Measurements from ENCODE around the gene ZNF155.
A peak's percentile ranks its signal among the peaks of the same experiment; 100 is the strongest.

ZNF155 gene

GRCh38 chr19:44010468-44010867, 26.5 kb downstream of the ZNF155 start:
- Histone ChIP-seq H3K9me3 (ENCODE audit: control insufficient read depth, insufficient read depth, low read depth, low read length) (peaks cover 39% of the 10 kb centered on the region), H3K4me3 (ENCODE audit: low read depth, low read length) (no peak overlapping the region), H3K4me1 (ENCODE audit: control insufficient read depth, insufficient read depth, low read length) (no peaks in the 10 kb centered on the region), H3K27ac (ENCODE audit: extremely low read depth, low read depth, low read length) (no peak overlapping the region), H3K36me3 (ENCODE audit: control insufficient read depth in 2 of 2, insufficient read depth in 1 of 2, low read length in 2 of 2) (peaks cover 66 to 80% of the 10 kb centered on the region in 2 experiments)
- TF ChIP-seq TRIM28 (IDR thresholded peaks at IDR 0.05; ENCODE audit: borderline replicate concordance, low read length) (peak; percentile 90), GFI1B (tag by site-specific recombination; IDR thresholded peaks at IDR 0.05) (no peak), ZNF280D (tag by site-specific recombination; IDR thresholded peaks at IDR 0.05) (peak; percentile 85), ZNF350 (tag by site-specific recombination; IDR thresholded peaks at IDR 0.05) (peak; percentile 68; the same call in 1 of the 2 replicates), ZNF518A (tag by site-specific recombination; conservative IDR thresholded peaks at IDR 0.05; ENCODE audit: low read depth) (0 out of 2 replicates have a peak, but pooled peaks have one; percentile 25), ZNF555 (tag by site-specific recombination; conservative IDR thresholded peaks at IDR 0.05) (0 out of 2 replicates have a peak, but pooled peaks have one; percentile 4), TCF7L2 (IDR thresholded peaks at IDR 0.05; ENCODE audit: borderline replicate concordance, low read depth, low read length) (no peak), ZNF140 (tag by site-specific recombination; IDR thresholded peaks at IDR 0.05) (peak; percentile 58; the same call in 1 of the 2 replicates), SETDB1 (IDR thresholded peaks at IDR 0.05; ENCODE audit: insufficient read length, low read length) (peak; percentile 98), ZNF626 (tag by site-specific recombination; IDR thresholded peaks at IDR 0.05) (peak; percentile 36; the same call in 1 of the 2 replicates)
- ChIA-PET CTCF (interaction anchor here (0.7 kb wide), 1 partner anchor 208 kb away, joined by 3 read pairs; no protein-coding TSS in a partner anchor), POLR2A (no interaction called here)

- ChIA-PET POLR2A (interaction anchor here (0.9 kb wide), 1 partner anchor 16 kb away, joined by 3 read pairs; no protein-coding TSS in a partner anchor), CTCF (interaction anchor here (0.5 to 1.1 kb wide), 3 partner anchors 15 to 1489 kb away, joined by 3 to 5 read pairs (median 3); partner anchors contain the start of gene ZNF221)
- Histone ChIP-seq H3K4me3 (ENCODE audit: low read depth, low read length) (no peak overlapping the region), H3K36me3 (ENCODE audit: control insufficient read depth in 2 of 2, insufficient read depth in 1 of 2, low read length in 2 of 2) (no peaks in the 10 kb centered on the region; a peak in 2 of 3 replicates), H3K27ac (ENCODE audit: extremely low read depth, low read depth, low read length) (no peak overlapping the region), H3K4me1 (ENCODE audit: control insufficient read depth, insufficient read depth, low read length) (no peaks in the 10 kb centered on the region), H3K9me3 (ENCODE audit: control insufficient read depth, insufficient read depth, low read depth, low read length) (peaks cover 9% of the 10 kb centered on the region)
- TF ChIP-seq ZBTB6 (tag by site-specific recombination; IDR thresholded peaks at IDR 0.05) (no peak), KLF9 (tag by site-specific recombination; IDR thresholded peaks at IDR 0.05; ENCODE audit: low read depth) (no peak), REPIN1 (tag by site-specific recombination; IDR thresholded peaks at IDR 0.05; ENCODE audit: low read depth) (no peak), ZNF214 (tag by site-specific recombination; IDR thresholded peaks at IDR 0.05; ENCODE audit: borderline replicate concordance) (no peak), ZNF610 (tag by site-specific recombination; IDR thresholded peaks at IDR 0.05; ENCODE audit: borderline replicate concordance) (no peak), ZNF433 (tag by site-specific recombination; IDR thresholded peaks at IDR 0.05; ENCODE audit: low read depth) (no peak), ZNF366 (tag by site-specific recombination; conservative IDR thresholded peaks at IDR 0.05) (no peak), OVOL3 (tag by site-specific recombination; IDR thresholded peaks at IDR 0.05) (no peak), OSR2 (tag by site-specific recombination; IDR thresholded peaks at IDR 0.05) (no peak), KLF10 (tag by site-specific recombination; IDR thresholded peaks at IDR 0.05) (no peak), ZFP69B (tag by site-specific recombination; IDR thresholded peaks at IDR 0.05) (no peak), KLF16 (tag by site-specific recombination; IDR thresholded peaks at IDR 0.05) (no peak), ZBTB49 (tag by site-specific recombination; IDR thresholded peaks at IDR 0.05; ENCODE audit: low read depth) (no peak), ZNF677 (tag by site-specific recombination; IDR thresholded peaks at IDR 0.05) (no peak)
Measured at GRCh38 chr19:44019498-44019897, 35.5 kb downstream of the ZNF155 start.
